Activated CD8-positive, alpha-beta memory T cell treated with anti-CD3 and anti-CD28 coated beads, Interleukin-2, amount 50 U/mL, for 1 hour (primary cell): Measurements from ENCODE around the gene FOLR1.

Experiments used
- DNase-seq: peaks from one replicate; pipeline ENCODE4 v3.0.0-alpha.2; 2020; ENCODE audit errors: extremely low read depth

FOLR1 gene

DNA sequence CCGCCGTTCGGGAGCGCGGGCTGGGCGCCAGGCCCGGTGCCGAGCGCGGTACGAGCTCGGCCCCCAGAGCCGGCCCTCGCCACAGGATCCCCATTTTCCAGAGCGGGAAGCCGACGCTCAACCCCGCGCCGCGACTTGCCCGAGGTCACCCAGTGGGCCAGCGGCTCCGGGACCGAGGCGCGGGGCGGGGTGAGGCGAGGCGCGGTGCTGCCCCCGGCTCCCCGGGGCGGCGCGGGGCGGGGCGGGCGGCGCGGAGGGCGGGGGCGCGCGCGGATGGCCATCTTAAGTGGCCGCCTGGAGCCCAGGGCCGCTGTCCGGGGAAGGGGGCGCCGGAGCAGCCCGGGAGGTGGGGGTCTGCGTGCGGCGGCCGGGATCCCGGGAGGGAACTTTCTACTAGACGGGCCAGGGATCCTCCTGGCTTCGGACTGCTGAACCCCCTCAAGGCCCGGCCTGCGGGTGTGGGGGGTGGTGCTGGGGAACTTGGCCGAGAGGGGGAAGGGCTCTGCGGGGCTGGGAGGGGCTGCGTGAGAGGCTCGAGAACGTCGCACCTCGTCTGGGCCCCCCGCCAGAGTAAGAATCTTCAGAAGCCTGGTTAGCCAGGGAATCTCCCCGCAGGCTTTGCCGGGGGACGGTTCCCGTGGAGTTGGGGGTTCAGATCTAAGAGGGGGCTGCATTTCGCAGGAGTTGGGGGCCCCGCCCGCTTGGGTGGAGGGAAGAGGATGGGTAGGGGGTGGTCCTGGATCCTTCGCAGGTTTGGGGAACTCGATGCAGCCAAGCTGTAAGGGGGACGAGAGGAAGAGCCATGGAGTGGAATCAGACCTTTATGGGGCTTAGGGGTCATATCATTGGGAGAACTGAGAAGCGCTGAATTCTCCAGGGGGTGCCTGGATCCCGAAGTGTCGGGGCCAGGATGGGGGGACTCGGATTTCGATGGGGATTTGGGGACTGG is 31.9 kb downstream of the FOLR1 start:
- DNase-seq = no peak

DNA sequence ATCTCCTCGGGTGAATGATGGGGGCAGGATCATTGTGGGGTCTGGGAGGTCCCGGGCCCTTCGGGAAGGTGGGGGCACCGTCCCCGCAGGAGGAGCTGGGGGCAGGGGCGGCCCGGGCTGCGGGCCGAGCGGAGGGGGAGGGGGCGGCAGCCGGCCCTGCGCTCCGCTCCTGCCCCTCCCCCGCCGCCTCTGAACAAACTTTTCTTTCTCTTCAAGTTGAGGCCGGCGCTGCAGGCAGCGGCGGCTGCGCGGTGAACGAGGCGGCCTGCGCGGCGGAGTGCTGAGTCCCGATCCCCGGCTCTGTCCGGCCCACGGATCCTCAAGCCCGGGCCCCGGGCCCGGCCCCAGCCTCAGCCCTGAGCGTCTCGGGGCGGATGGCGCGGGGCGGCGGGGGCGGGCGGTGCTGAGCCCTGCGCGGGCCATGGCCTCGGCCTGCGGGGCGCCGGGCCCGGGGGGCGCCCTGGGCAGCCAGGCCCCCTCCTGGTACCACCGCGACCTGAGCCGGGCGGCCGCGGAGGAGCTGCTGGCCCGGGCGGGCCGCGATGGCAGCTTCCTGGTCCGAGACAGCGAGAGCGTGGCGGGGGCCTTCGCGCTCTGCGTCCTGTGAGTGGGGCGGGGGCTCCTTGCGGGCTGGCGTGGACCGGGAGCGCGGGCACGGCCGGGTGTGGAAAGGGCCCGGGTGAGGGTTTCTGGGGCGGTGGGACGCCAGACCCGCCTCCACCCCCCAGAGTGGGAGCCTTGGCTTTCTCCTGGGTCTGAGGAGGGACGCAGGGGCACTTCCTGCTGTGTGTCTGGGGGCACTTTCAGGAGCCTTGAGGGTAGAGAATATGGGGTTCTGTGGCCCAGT is 32.8 kb downstream of the FOLR1 start, which contains the start of gene INPPL1:
TSS of gene INPPL1 (plus strand) at position 204 of the 847 bp plus-strand sequence. CDS start at position 422, 218 bp downstream.
- no peak for DNase-seq

DNA sequence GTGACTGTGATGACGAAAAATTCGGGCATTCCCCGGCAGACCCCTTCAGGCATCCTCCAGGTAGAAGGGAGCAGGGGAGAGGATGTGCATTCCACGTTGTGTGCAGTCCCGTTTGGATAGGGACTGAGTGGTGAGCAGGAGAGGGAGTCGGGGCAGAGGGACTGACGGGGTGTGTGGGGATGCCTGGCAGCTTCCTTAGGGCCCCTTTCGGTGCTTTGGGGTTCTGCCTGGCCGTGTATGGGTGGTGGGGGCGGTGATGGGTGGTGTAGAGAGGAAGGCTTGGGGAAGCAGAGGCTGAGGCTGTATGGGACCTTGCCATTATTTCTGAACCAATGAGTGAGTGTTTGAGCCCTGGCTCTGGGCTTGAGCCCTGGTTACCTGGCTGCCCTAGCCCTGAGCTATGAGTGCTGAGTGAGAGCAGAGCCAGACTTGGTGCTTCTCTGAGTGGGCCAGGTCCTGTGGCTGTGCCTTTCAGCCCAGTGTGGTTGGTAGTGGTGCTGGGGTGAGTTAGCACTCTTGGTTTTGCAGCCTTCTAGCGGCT is 33.5 kb downstream of the FOLR1 start:
- no peak for DNase-seq

DNA sequence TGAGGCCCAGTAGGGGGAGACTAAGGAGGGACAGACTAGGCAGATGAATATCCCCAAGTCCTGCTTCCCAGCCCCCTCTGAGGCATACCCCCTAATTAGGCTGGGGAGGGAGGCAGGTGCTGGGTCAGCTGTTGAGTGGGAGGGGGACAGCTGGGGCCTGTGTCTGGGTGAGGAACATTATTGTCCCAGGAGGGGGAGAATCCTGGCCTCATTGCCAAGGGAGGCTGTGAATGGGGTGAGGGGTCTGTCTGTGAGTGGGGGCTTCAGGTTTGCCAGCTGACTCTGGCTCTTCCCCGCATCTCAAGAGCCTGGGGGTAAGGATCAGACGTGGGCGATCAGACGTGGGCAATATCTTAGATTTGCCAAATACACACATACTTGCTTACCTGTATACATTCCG is 34.8 kb downstream of the FOLR1 start:
- no peak for DNase-seq

DNA sequence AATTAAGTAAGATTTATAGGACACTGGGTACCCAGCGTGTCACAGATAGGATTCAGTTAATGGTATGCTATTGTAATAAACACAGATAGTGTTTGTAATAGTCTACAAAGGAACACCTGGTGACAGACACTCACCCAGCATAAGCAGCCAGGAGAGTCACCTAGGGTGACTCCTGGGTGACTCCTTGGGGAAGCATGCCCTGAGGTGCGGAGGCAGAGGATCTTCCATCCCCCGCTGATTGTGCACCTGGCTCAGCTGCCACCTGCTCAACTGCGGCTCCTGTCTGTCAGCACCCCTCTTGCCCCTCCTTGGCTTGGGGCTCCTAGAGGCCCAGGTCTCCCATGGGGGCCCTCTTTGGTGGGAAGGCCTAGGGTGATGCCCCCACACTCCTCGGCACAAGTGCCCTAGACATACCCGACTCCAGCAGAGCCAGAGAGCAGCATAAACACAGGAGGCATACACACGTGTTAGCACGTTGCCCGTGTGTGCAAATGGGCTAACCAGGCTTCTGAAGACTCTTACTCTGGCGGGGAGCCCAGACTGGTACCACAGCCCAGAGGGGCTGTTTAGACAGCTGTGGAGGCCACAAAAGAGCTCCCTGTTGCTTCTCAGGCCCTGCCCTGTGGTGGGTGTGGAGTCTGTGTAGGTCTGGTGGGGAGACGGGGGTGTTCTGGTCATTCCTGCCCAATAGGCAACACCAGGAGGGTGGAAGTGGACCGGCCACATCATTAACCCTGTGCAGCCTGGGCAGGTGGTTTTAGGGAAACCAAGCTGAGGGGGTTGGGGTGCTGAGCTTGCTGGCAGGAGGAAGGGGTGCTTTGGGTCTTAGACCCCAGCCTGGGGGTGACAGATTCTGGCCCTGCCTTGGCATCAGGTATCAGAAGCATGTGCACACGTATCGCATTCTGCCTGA is 35.6 kb downstream of the FOLR1 start:
- DNase-seq = no peak

DNA sequence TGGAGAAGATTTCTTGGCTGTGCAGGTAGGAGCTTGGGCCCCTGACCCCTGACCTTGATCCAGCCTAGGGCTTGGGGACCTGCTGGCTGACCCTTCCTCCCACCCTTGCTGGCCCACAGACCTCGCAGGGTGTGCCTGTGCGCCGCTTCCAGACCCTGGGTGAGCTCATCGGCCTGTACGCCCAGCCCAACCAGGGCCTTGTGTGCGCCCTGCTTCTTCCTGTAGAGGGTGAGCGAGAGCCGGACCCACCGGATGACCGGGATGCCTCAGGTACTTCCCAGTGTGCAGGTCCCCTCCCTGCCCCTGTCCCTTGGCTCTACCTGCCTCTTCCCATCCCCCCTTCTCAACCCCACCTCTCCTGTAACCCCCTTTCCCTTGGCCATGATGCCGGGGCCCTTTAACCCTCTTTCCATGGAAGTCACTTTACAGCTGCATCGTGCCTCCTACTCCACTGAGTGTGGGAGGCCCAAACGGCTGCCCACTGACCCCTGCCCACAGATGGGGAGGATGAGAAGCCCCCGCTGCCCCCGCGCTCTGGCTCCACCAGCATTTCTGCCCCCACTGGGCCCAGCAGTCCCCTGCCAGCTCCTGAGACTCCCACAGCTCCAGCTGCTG is 36.4 kb downstream of the FOLR1 start:
- DNase-seq = no peak

DNA sequence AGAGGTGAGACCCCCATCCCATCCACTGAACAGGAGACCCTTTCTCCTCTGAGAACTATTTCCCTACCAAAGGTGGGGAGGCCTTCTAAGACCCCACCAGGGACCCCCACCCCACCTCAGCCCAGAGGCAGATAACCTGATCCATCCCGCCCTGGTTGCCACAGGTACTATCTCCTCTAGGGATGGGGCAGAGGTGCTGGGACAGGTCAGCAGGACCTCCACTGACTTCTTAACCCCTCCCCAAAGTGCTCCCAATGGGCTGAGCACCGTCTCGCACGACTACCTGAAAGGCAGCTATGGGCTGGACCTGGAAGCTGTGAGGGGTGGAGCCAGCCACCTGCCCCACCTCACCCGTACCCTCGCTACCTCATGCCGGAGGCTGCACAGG is 36.9 kb downstream of the FOLR1 start:
- DNase-seq = no peak

DNA sequence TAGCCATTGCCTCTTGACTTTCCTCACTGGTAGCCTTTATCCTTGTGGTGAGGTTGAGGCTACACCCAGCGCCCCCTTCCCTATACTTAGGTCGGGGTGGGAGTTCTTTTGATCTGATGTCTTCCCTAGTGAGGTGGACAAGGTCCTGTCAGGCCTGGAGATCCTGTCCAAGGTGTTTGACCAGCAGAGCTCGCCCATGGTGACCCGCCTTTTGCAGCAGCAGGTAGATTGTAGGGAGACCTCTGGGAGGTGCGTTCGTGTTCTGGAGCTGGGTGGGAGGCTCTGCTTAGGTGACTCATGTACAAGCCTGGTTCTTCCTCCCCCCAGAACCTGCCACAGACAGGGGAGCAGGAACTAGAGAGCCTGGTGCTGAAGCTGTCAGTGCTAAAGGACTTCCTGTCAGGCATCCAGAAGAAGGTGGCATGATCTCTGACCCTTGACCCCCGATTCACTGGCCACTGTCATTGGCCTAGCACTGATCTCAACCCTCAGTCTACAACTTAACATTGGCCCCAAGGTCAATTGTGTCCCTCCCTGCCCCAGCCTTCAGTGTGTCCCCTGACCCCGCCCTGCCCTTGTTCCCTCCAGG is 37.5 kb downstream of the FOLR1 start:
- no peak for DNase-seq

DNA sequence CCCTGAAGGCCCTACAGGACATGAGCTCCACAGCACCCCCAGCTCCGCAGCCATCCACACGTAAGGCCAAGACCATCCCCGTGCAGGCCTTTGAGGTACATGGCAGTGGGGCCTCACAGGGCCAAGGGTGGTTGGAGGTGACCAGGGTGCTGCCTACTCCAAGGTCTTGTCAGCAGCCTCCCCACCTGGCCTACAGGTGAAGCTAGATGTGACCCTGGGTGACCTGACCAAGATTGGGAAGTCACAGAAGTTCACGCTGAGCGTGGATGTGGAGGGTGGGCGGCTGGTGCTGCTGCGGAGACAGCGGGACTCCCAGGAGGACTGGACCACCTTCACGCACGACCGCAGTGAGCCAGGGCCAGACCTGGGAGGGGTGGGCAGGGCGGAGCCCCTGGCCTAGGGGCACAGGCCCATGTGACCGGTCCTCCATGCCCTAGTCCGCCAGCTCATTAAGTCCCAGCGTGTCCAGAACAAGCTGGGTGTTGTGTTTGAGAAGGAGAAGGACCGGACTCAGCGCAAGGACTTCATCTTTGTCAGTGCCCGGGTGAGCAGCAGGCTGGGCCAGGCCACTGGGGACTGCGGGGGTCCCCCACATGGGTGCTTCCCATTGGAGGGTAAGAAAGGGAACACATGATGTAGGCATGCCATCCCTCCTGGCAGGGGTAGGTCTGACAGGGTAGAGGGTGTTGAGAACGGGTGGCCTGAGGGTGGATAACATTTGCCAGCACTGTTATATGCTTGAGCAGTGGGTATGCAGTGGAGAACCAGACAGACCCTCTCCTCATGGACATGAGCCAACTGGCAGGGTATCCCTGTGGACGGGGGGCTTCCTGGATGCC is 38.2 kb downstream of the FOLR1 start:
- DNase-seq = no peak

DNA sequence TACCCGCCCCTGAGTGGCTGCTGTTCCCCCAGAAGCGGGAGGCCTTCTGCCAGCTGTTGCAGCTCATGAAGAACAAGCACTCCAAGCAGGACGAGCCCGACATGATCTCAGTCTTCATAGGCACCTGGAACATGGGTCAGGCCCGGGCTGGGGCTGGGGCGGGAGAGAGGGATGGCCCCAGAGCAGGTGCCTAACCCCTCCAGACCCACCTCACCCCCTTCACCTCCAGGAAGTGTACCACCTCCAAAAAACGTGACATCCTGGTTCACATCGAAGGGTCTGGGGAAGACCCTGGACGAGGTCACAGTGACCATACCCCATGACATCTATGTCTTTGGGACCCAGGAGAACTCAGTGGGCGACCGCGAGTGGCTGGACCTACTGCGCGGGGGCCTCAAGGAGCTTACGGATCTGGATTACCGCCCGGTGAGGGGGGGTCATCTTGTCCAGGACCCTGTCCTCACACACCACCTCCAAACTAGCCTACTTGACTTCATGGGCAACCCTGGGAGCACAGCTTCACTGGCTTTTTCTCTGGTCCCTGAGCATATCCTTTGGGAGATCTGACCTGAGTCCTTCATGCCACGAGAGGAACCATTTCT is 38.9 kb downstream of the FOLR1 start:
- DNase-seq = no peak

DNA sequence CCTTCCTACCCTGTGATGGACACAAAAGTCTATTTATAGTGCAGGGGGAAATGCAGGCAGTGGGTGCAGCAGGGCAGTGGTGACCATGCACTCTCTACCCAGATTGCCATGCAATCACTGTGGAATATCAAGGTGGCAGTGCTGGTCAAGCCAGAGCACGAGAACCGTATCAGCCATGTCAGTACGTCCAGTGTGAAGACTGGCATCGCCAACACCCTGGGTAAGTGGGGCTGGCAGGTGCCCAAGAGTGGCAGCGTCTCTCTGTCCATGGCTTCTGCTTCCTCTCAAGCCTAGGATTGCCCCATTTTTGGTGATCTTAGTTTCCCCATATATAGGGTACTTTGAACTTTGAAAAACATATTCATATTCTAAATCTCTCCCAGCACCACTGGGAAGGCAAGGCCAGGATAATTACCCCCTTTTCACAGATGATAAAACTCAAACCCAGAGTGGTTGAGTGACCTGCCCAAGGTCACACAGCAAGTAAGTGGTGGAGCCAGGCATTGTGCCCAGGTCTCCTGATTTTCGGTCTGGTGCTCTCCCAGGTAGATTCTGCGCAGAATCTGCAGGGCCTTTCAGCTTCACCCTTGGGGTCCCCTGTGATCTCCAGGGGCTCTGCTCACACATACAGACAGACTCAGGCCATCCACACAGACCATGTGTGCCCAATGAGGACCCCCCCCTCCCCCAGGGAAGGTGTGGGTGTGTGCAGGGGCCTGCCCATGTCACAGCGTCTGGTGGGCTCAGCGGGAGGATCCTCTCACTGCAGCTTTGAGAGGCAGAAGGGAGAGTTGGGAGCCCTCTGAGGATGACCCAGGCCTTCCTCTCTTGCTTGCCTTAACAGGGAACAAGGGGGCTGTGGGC is 39.7 kb downstream of the FOLR1 start:
- DNase-seq = no peak

DNA sequence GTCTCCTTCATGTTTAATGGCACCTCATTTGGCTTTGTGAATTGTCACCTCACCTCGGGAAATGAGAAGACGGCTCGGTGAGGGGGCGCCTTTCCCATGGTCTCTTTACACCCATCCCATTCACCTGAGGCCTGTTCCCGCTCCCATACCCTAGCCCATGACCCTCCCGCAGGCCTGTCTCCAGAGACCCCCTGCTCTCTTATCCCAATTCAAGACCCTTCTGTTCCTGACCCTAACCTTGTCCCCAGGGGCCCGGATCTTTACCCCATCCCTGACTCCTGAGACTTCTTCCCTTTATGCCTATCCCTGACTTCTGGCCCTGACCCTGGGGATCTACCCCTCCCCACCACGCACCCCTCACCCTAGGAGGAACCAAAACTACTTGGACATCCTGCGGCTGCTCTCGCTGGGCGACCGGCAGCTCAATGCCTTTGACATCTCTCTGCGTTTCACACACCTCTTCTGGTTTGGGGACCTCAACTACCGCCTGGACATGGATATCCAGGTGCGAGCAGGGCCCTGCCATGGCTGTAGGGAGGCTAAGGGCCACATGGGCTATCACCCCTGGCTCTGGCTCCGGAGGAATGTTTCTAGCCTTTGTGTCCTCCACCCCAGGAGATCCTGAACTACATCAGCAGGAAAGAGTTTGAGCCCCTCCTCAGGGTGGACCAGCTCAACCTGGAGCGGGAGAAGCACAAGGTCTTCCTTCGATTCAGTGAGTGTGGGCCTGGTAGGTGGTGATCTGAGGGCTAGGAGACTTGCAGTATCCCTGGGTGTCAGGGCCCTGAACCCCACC is 40.5 kb downstream of the FOLR1 start:
- no peak for DNase-seq

DNA sequence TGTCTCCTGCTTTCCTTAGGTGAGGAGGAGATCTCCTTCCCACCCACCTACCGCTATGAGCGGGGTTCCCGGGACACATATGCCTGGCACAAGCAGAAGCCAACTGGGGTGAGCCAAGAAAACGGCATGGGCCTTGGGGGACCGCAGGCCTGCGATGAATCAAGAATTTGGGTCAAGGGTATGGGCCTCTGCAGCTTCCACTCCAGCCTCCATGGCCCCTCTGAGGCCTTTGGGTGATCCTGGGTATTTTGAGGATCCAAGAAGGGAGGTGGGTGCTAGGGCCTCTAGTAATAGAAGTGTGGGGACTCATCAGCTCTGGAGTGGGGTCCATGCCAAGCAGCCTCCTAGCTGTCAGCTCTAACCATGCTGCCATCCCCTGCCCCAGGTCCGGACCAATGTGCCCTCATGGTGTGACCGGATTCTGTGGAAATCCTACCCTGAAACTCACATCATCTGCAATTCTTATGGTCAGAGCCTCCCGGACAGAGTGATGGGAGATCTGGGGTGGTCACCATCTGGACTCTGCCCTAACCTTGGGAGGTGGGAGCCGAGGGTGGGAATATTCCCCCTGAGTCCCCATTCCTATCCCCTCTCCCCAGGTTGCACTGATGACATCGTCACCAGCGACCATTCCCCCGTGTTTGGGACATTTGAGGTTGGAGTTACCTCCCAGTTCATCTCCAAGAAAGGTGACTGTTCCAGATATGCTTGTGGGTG is 41.3 kb downstream of the FOLR1 start:
- no peak for DNase-seq

DNA sequence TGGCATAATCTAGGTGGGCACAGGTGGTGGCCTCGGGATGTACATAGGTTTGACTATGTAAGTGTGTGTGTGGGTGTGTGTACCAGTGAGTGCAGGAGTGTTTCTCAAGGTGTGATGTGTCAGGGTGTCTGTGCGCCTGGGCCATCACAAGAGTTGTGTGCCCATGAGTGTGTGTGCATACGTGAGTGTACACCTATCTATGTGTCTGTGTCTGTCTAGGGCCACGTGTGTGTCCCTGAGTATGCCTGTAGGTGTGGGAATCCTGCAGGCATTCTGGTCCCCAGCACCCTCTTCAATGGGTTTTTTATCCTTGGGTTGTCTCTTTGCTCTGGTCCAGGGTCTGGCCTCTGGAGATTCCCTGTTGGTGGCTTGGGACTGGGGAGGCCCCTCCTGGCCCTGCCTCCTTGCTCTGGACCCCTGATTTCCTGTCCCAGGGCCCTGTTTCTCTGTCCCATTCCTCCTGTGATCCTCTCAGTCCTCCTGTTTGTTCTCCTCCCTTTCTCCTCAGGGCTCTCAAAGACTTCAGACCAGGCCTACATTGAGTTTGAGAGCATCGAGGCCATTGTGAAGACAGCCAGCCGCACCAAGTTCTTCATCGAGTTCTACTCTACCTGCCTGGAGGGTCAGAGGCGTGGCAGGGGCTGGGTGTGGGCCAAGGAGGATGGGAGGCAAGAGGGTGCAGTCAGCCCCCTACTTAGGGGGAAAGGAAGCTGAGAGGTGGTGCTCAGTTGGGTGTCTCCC is 42.0 kb downstream of the FOLR1 start:
- DNase-seq = no peak

DNA sequence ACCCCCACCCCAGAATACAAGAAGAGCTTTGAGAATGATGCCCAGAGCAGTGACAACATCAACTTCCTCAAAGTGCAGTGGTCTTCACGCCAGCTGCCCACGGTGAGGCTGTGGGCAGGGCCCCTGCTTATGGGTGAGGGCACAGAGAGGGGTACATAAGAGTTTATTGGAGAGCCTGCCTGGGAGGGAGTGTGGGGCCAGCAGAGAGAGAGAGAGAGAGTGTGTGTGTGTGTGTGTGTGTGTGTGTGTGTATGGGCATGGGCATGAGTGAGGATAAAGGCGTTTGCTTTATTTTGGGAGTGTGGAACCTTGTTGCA is 42.5 kb downstream of the FOLR1 start:
- no peak for DNase-seq

DNA sequence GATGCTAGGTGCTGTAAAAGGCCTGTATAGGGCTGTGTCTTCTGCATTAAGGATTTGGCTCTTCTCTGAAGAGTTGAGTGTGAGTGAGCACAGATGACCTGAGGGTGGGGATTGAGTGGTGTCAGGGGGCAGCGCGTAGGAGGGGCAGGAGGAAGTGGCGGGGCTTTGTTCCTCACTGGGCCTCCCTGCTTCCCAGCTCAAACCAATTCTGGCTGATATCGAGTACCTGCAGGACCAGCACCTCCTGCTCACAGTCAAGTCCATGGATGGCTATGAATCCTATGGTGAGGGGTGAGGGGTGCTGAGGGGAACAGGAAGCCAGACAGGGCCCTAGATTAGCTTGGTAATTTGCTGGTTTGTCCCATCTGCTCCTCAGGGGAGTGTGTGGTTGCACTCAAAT is 43.0 kb downstream of the FOLR1 start:
- no peak for DNase-seq
